ENCODE data around the gene TAF12. TPM values are rescaled to one million over a fixed set of nuclear protein-coding genes. Genes with fewer than 3 reads are reported as not detected.
"Not testable (repeated sequence)": the region's sequence is repeated elsewhere in the genome, so short reads cannot be mapped to it uniquely, and the experiment has no call there.

Gene TAF12, protein sequence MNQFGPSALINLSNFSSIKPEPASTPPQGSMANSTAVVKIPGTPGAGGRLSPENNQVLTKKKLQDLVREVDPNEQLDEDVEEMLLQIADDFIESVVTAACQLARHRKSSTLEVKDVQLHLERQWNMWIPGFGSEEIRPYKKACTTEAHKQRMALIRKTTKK
- total RNA-seq, result 10 to 100 TPM; 33.5 to 81.6 (median 65.0) TPM

DNA sequence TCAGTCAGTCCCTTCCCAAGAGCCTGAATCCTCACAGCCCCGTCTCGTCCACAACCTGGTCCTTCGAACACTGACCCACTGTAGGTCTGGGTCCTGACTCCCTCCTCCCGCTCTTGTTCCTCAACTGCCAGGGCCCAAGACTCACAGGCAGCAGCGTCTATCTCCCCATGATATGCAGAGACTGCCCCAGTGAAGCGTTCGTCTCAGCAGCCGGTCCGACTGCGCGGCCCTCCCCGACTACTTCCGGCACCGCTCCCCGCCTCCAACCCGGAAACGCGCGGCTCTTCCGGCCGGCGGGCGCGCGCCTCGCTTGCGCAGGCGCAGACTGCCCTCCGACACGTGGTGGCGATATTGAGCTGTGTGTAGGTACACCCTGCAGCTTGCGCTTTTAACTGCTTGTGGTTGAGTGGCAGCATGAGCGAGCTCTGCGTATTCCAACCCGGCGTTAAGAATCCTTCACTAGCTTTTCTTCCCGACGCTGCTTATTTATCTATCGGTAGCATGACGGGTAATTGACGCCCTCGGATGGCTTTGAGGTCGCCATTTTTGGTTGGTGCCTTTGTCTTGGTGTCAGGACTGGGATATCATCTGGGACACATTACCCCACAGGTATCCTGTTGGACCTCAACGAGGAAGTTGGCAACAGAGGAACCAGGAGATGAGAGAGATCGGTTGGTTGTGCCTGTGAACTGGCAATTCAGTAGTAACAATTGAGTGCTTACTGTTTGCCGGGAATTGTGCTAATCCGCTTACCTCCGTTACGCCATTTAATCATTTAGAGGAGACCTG lies at the start of gene TAF12:
Gene TAF12, minus strand, starts transcription at position 221 of the 789 bp plus-strand sequence. CDS start 20,986 bp downstream, outside the sequence.
- Histone ChIP-seq H3K27ac (peak within 1 kb of the TSS; percentile 85 to 96 (median 92)), H3K9me3 (no peaks in the 10 kb centered on the region), H3K36me3 (no peaks in the 10 kb centered on the region), H3K4me1 (peaks cover 26 to 50% of the 10 kb centered on the region in 2 donors), H3K4me3 (peak within 1 kb of the TSS; percentile 71 to 95 (median 81)), H3K27me3 (no peaks in the 10 kb centered on the region)
- in situ Hi-C loops (cut with MboI; ENCODE audit: low sequenced_read_pairs in 4 of 4), result loop anchor here in 3 of 4 donors (5.0 to 25.0 kb wide), 4 partner anchors 89 to 244 kb away; partner anchors contain the start of gene YTHDF2 (in 1 of the 3)
- intact Hi-C loops (cut with DNase I; ENCODE audit: low total_unique reads), result loop anchor here (1.0 to 5.0 kb wide), 8 partner anchors 25 to 540 kb away; partner anchors contain the start of genes GMEB1, TRNAU1AP and YTHDF2
- ATAC-seq (peak; percentile 83 to 90), DNase-seq (peak; percentile 84 to 91)
- TF ChIP-seq, protein P1, sequence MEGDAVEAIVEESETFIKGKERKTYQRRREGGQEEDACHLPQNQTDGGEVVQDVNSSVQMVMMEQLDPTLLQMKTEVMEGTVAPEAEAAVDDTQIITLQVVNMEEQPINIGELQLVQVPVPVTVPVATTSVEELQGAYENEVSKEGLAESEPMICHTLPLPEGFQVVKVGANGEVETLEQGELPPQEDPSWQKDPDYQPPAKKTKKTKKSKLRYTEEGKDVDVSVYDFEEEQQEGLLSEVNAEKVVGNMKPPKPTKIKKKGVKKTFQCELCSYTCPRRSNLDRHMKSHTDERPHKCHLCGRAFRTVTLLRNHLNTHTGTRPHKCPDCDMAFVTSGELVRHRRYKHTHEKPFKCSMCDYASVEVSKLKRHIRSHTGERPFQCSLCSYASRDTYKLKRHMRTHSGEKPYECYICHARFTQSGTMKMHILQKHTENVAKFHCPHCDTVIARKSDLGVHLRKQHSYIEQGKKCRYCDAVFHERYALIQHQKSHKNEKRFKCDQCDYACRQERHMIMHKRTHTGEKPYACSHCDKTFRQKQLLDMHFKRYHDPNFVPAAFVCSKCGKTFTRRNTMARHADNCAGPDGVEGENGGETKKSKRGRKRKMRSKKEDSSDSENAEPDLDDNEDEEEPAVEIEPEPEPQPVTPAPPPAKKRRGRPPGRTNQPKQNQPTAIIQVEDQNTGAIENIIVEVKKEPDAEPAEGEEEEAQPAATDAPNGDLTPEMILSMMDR (IDR thresholded peaks at IDR 0.05 in 4 of 5, conservative IDR thresholded peaks at IDR 0.05 in 1 of 5), result peak; percentile 10 to 55 (median 50)
- peak; percentile 92 to 94 for TF ChIP-seq POLR2A (IDR thresholded peaks at IDR 0.05)

DNA sequence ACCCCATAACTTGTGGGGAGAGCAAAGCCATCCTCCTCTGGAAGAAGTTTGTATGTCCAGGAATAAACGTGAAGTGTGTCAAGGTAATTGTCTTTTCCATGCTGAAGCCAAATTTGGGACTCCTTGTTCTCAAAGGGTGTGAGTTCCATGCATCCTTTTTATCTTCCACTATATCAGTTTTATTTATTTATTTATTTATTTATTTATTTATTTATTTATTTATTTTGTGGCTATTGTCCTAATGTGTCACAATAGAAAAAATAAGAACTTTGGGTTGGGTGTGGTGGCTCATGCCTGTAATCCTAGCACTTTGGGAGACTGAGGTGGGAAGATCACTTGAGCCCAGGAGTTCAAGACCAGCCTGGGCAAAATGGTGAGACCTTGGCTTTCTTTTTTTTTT lies 48.8 kb upstream of the TAF12 start:
- H3K9me3 ChIP-seq; H3K4me1 ChIP-seq; H3K27me3 ChIP-seq; H3K27ac ChIP-seq; in situ Hi-C loops (cut with MboI; ENCODE audit: low sequenced_read_pairs in 4 of 4); intact Hi-C loops (cut with DNase I; ENCODE audit: low total_unique reads); H3K4me3 ChIP-seq; DNase-seq; ATAC-seq: not testable (repeated sequence)
- H3K36me3 ChIP-seq, result peaks cover 0 to 23% of the 10 kb centered on the region in 2 donors

DNA sequence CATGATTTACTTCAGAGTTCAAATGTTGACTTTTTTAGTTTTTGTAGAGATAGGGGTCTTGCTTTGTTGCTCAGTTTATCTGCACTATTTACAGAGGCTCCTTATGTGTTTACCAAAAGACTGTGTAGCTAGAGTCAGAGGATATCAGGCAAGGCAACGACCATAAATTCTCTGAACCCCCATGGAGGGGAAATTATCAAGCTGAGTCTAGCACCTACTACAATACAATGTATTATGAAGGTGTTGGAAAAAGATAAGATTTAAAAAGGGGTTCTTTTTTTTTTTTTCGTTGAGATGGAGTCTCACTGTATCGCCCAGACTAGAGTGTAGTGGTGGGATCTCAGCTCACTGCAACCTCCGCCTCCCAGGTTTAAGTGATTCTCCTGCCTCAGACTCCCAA lies 42.1 kb upstream of the TAF12 start:
- H3K27ac ChIP-seq, result no peak overlapping the region
- ATAC-seq (no peak), DNase-seq (no peak)
- TF ChIP-seq POLR2A (IDR thresholded peaks at IDR 0.05), result no peak
- TF ChIP-seq, protein P1 (IDR thresholded peaks at IDR 0.05 in 4 of 5, conservative IDR thresholded peaks at IDR 0.05 in 1 of 5), result no peak
- intact Hi-C loops (cut with DNase I; ENCODE audit: low total_unique reads), result no loop called here
- H3K9me3 ChIP-seq, result no peaks in the 10 kb centered on the region
- H3K36me3 ChIP-seq, result peaks cover 0 to 14% of the 10 kb centered on the region in 2 donors
- no peaks in the 10 kb centered on the region for H3K4me1 ChIP-seq
- H3K4me3 ChIP-seq, result no peak overlapping the region
- H3K27me3 ChIP-seq, result no peaks in the 10 kb centered on the region
- in situ Hi-C loops (cut with MboI; ENCODE audit: low sequenced_read_pairs in 4 of 4), result no loop called here

DNA sequence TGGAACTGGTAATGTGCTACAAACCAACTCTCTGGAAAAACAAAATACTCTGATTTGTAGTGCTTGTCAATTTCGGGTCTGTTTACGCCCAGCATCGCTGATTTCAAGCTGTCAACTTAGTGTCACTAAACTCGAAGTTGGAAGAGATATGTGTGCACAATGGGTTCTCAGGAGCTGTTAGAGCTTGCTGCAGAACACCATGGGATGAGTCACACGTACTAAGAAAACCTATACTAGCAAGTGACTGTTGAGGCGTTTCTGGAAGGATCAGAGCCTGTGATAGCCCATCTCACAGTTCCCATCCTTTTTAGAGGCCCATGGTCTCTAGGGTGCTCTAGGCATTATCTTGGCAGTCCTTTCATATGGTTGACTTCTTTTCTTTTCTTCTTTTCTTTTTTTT lies 40.0 kb upstream of the TAF12 start:
- Histone ChIP-seq H3K4me1 (no peaks in the 10 kb centered on the region), H3K9me3 (no peaks in the 10 kb centered on the region), H3K27ac (no peak overlapping the region), H3K36me3 (peaks cover 0 to 14% of the 10 kb centered on the region in 2 donors), H3K4me3 (no peak overlapping the region), H3K27me3 (no peaks in the 10 kb centered on the region)
- TF ChIP-seq, protein P1 (IDR thresholded peaks at IDR 0.05 in 4 of 5, conservative IDR thresholded peaks at IDR 0.05 in 1 of 5), result no peak
- no peak for TF ChIP-seq POLR2A (IDR thresholded peaks at IDR 0.05)
- ATAC-seq, result no peak
- in situ Hi-C loops (cut with MboI; ENCODE audit: low sequenced_read_pairs in 4 of 4) (no loop called here), intact Hi-C loops (cut with DNase I; ENCODE audit: low total_unique reads) (no loop called here)
- DNase-seq, result no peak

DNA sequence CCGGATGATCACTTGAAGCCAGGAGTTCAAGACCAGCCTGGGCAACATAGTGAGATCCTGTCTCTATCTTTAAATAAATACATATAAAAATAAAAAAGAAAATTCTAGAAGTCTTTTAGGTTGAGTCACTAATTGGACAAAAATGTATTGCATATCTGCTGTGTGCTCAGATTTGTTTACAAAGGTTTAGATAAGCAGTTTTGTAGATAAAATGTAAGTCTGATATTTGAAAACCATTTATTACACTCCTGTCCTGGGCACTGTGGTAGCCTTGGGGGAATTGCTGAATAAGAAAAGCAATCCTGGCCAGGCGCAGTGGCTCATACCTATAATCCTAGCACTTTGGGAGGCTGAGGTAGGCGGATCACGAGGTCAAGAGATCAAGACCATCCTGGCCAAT lies 37.3 kb upstream of the TAF12 start:
- Histone ChIP-seq H3K4me1 (peaks cover 1 to 8% of the 10 kb centered on the region in 2 donors), H3K9me3 (no peaks in the 10 kb centered on the region), H3K27me3 (no peaks in the 10 kb centered on the region), H3K4me3 (no peak overlapping the region), H3K36me3 (peaks cover 0 to 13% of the 10 kb centered on the region in 2 donors), H3K27ac (no peak overlapping the region)
- TF ChIP-seq, protein P1 (IDR thresholded peaks at IDR 0.05 in 4 of 5, conservative IDR thresholded peaks at IDR 0.05 in 1 of 5), result no peak
- TF ChIP-seq POLR2A (IDR thresholded peaks at IDR 0.05), result no peak
- in situ Hi-C loops (cut with MboI; ENCODE audit: low sequenced_read_pairs in 4 of 4), result no loop called here
- DNase-seq, result no peak
- no peak for ATAC-seq
- intact Hi-C loops (cut with DNase I; ENCODE audit: low total_unique reads), result no loop called here

Measured in gastrocnemius medialis (tissue), 4 donors.